Activated CD4-positive, alpha-beta T cell treated with anti-CD3 and anti-CD28 coated beads, Interleukin-2, amount 50 U/mL, for 16 hours (primary cell): ENCODE results near the gene ENSA.
A peak's percentile ranks its signal among the peaks of the same experiment; 100 is the strongest.
"Not testable (repeated sequence)": the region's sequence is repeated elsewhere in the genome, so short reads cannot be mapped to it uniquely, and the experiment has no call there.

Experiments used
- DNase-seq: peaks from one replicate; pipeline ENCODE4 v3.0.0-alpha.2; 2020

The ENSA gene

DNA sequence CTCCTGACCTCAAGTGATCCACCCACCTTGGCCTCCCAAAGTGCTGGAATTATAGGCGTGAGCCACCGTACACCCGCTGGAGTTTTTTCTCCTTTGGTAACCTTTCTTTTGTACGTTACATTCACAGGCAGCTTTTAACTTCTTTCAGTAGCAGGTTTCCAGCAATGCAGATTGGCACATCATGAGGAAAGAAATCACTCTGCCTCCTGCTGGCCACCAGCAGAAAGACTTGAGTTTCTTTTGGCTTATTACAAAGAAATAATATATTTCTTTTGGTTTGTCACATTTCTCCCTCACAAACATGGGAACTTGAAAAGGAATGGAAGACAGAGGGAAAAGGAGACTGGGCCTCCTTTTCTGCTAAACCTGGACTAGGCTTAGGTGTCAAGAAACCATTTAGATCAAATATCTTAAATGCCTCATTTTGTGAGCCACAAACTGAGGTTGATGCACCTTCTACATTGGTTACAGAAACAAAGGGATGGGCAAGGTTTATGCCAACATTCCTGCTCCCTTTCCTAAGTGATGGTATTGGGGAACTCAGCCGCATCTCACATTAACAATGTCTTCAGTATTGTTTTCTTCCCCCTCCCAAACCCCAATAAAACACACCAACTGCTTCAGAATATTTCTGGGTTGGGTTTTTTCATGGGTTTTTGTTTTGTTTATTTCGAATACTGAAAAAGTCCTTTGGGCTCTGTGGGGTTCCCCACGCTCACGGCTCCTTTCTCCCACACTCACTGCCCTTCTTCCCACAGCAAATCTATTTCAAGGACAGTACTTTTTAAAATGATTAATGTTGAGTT is 7.7 kb downstream of the ENSA start:
- peak; percentile 56 for DNase-seq

DNA sequence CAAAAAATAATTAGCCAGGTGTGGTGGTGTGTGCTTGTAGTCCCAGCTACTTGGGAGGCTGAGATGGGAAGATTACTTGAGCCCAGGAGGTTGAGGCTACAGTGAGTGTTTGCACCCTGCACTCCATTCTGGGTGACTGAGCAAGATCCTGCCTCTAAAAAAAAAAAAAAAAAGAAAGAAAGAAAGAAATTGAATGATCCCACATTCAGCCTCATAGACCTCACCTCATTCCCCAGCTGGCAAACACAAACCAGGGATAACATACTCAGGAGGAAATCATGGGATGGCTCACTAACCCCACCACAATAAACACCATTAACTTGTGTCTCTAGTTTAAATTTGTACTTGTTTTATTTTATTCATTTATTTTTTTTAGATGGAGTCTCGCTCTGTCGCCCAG is 8.5 kb downstream of the ENSA start:
- DNase-seq: no peak

GRCh38 chr1:150619576-150620509 is 9.6 kb downstream of the ENSA start:
- no peak for DNase-seq

- peak; percentile 35 for DNase-seq
These were observed 13.8 kb downstream of the ENSA start for GRCh38 chr1:150615346-150616201.

GRCh38 chr1:150613061-150613920 is 16.1 kb downstream of the ENSA start:
- DNase-seq: peak; percentile 93

GRCh38 chr1:150612014-150612345 is 17.4 kb downstream of the ENSA start:
- no peak for DNase-seq

DNA sequence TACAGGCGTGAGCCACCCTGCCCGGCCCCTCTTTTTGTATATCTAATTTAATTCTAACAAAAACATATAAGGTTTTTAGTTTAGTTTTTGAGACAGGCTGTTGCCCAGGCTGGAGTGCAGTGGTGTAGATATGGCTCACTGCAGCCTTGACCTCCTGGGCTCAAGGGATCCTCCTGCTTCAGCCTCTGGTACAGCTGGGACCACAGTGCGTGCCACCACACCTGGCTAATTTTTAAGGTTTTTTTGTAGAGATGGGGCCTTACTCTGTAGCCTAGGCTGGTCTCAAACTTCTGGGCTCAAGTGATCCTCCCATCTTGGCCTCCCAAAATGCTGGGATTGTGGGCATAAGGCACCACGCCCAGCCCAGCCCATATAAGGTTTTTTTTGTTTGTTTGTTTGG is 18.8 kb downstream of the ENSA start:
- DNase-seq: no peak

DNA sequence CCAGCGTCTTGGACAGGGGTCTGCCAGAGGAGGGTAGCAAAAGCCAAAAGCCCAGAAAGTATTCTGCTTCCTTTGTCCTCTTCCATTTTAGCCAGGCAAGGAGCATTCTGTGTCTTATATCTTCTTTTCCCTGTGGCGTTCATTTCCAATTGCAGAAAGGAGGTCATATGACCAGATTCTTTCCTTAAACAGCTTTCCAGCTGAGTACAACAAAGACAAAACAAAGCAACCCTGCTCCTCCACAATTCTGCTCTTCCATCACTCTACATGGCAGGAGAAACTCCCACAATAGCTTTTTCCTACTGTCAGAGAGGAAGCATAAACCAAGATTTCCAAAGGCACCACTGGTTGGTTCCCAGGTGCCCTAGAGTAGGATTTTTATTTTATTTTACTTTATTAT is 19.7 kb downstream of the ENSA start:
- no peak for DNase-seq

DNA sequence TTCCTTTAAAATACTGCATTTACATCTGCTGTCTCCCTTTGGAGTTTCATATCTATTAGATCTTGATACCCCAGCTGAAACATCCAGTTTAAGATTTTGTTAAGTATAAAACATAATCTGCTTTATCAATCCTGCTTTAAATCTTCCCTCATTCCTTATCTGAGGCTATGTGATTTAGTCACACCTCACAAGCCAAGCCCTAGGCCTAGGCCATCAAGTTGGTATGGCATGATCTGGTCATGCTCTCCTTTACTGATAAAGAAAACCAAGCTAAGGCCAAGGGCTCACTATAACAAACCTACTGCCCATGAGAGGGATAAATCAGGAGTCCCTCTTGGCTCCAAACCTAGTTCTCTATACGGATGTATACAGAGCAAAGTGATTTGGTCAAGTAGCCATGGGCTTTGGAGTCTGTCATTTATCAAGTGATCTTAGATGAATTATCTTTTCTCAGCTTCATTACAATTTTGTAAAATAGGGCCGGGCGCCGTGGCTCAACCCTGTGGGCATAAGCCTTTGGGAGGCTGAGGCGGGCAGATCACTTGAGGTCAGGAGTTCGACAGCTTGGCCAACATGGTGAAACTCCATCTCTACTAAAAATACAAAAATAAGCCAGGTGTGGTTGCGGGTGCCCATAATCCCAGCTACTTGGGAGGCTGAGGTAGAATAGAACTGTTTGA is 22.8 kb downstream of the ENSA start:
- no peak for DNase-seq

DNA sequence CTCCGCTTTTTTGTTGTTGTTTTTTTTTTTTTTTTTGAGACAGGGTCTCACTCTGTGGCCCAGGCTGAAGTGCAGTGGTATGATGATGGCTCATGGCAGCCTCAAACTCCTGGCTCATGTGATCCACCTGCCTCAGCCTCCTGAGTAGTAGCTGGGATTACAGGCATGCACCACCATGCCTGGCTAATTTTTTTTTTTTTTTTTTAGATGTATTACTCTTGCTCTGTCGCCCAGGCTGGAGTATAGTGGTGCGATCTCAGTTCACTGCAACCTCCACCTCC is 24.0 kb downstream of the ENSA start:
- DNase-seq: not testable (repeated sequence)

GRCh38 chr1:150604226-150604588 is 25.2 kb downstream of the ENSA start:
- no peak for DNase-seq

- no peak for DNase-seq
These were observed 25.7 kb downstream of the ENSA start for GRCh38 chr1:150603711-150604110.

- DNase-seq: not testable (repeated sequence)
These were observed 27.0 kb downstream of the ENSA start for GRCh38 chr1:150602372-150602771.

GRCh38 chr1:150601540-150601939 is 27.9 kb downstream of the ENSA start:
- DNase-seq: no peak

- DNase-seq: not testable (repeated sequence)
These were observed 31.1 kb downstream of the ENSA start for GRCh38 chr1:150598346-150598745.

- DNase-seq: no peak
These were observed 32.4 kb downstream of the ENSA start for GRCh38 chr1:150596976-150597375.

DNA sequence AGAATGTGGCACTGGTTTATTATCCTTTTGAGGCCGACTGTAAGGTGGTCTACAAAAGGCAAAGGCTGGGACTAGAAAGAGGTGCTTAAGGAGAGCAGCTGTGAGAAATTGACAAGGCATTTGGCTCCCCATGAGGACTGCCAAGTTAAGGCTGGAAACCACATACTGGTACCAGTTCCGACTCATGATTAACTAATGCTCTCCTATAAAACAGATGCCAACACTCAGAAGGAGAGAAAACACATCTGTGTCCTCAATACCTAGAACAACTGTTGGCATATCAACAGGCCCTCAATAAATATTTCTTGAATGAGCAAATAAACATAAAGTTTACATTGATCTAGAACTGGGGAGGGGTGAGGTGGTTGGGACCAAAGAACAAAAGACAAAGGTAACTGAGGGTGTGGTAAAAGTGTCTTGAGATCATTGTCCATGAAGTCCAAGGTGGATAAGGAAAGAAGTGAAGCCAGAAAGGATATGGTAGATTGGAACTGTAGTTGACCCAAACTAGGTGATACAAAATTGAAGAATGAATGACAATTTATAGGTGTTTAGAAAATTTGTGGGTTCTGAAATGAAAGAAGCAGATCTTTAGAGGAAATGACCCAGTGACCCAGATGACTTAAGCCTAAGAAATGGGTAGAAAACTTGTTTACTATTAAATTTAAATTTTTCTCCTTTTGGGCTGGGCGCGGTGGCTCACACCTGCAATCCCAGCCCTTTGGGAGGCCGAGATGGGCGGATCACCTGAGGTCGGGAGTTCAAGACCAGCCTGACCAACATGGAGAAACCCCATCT is 33.1 kb downstream of the ENSA start:
- DNase-seq: no peak

DNA sequence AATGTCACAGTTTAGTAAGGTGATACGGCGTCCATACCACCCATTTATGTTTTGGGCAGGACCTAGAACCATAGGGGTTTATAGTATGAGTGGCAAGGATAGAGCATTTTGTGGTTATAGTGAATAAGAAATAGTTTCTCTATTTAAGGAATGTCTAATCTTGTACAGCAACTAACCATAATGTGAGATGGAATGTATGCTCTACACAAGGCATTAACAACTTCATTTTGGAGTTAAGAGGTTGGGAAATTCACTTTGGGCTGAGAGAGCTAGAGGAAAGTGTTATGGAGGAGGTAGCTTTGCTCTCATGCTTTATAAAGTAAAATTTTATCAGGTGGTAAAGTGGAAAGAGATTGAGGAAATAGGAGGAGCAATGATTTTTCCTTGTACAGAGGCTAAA is 47.0 kb downstream of the ENSA start:
- DNase-seq: no peak

DNA sequence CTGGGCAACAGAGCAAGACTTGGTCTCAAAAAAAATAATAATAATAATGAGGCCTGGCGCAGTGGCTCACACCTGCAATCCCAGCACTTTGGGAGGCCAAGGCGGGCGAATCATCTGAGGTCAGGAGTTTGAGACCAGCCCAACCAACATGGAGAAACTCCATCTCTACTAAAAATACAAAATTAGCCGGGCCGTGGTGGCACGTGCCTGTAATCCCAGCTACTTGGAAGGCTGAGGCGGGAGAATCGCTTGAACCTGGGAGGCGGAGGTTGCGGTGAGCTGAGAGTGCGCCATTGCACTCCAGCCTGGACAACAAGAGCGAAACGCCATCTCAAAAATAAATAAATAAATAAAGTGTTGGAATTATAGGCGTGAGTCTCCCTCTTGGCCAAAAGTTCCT is 47.5 kb downstream of the ENSA start:
- DNase-seq: not testable (repeated sequence)

DNA sequence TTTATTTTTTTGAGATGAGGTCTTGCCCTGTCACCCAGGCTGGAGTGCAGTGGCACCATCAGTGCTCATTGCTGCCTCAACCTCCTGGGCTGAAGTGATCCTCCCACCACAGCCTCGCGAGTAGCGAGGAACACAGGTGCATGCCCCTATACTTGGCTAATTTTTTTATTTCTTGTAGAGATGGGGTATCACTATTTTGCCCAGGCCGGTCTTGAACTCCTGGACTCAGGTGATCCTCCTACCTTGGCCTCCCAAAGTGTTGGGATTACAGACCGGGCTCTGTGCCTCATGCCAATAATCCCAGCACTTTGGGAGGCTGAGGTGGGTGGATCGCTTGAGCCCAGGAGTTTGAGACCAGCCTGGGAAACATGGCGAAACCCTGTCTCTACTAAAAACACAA is 48.0 kb downstream of the ENSA start:
- DNase-seq: not testable (repeated sequence)

DNA sequence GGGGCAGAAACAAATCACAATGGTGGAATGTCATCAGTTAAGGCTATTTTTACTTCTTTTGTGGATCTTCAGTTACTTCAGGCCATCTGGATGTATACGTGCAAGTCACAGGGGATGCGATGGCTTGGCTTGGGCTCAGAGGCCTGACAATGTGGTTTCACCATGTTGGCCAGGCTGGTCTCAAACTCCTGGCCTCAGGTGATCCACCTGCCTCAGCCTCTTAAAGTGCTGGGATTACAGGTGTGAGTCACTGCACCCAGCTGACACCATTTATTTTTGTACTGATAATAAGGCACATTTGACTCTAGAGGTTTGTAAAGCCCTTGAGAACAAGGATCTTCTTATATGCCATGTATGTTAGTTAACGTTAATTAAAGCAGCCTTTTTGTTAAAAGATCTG is 48.4 kb downstream of the ENSA start:
- not testable (repeated sequence) for DNase-seq
